A549 (cell line): ENCODE results near the gene NXN.

ENCODE experiments used
- CTCF ChIP-seq: fragments of >200 bp; sonication (Bioruptor Twin); formaldehyde crosslinking; IDR thresholded peaks from 3 replicates; pipeline ENCODE4 v1.5.1; 2016
- HDAC2 ChIP-seq: fragments of 200-600 bp; sonication (generic); IDR thresholded peaks from 2 replicates; pipeline ENCODE4 v1.6.1; 2016
- POLR2A ChIP-seq: IDR thresholded peaks from 2 replicates; pipeline ENCODE4 v1.6.1; 2012; ENCODE audit warnings: mild to moderate bottlenecking, low read length
- POLR2AphosphoS2 ChIP-seq: conservative IDR thresholded peaks from 2 replicates; pipeline ENCODE4 v1.6.1; 2012; ENCODE audit warnings: low read length, improper control_type of control experiment, inconsistent platforms
- RAD21 ChIP-seq, 2 experiments: fragments of >200 bp in 1 of 2; sonication (Bioruptor Twin) in 1 of 2; formaldehyde crosslinking in 1 of 2; IDR thresholded peaks in 1 of 2; conservative IDR thresholded peaks in 1 of 2; 2 replicates in 1 of 2; 3 replicates in 1 of 2; pipeline ENCODE4 v1.6.1; 2012 to 2018; ENCODE audit warnings: inconsistent platforms in 1 of 2

- TF ChIP-seq POLR2A (no peak), CTCF (no peak), RAD21 (conservative IDR thresholded peaks at IDR 0.05 in 1 of 2, IDR thresholded peaks at IDR 0.05 in 1 of 2) (no peak), POLR2AphosphoS2 (no peak), HDAC2 (no peak)
These were observed 14.7 kb downstream of the NXN start for GRCh38 chr17:964876-965275.
